HG02943 (cell line): ENCODE data around the gene MRPS23.

ENCODE experiments used
- ATAC-seq: cut with Tn5 transposase; IDR thresholded peaks from one replicate; pipeline ENCODE4 v1.9.1; 2021; ENCODE audit warnings: mild to moderate bottlenecking, low read depth, moderate library complexity; ENCODE audit not compliant: unreplicated experiment

MRPS23 gene

DNA sequence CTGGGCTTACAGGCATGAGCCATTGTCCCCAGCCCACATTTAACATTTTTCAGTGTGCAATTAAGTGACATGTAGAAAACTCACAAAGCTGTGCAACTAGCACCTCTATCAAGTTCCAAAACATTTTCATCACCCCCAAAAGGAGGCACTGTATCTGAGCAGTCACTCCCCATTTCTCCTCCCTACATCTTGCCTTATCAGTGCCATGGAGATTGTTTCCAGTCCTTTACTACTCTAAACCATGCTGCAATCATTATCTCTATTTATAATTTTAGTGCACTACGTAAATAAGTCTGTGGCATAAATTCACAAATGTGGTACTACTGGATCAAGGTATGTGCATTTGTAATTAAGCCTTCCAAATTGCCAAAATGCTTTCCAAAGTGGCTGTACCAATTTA, 7.6 kb downstream of the MRPS23 start:
- ATAC-seq, result no peak

DNA sequence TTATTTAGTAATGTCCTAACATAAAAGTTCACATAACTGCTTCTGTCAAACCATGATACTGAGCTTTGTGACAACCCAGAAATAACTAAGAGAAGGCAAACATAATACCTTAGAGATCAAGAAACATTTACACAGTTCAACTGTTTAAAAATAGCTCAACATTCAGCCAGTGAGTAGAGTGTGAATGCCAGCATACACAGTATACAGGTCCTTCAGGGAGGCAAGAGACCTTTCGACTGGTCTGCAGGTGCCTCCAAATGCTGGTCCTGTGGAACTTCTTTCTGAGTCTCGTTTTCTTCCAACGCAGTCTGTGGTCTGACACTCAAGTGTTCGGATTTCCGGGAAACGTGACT, 10.3 kb downstream of the MRPS23 start:
- ATAC-seq, result no peak

DNA sequence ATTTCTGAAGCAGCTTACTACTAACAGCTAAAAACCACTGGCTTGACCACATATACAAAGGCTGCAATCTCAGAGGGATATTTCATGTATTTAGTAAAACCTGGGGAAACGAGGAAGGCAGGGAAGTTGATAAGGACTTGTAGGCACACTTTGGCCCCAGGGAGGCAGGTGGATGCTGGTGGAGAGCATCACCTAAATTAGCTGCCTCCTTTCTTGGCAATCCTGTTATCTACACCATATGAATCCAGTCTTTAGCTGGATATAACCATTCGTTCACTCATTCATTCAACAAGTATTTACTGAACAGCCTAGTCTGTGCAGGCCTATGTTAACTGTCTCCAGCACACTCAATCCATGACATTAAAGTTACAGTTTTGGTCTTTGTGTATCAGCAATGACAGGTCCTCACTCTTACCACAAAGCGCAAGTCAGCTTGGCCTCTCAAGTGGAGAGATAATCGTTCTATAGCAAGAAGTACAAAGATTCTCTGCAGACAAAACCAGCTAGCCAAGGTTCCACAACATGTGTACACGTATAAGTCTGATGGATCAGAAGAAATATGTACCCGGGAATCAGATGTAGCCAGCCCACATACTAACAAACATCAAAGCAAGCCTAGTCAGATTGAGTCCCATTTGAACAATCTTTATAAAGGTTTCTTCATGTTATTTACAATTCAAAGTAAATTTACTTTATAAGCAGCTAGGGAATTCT, 10.8 kb downstream of the MRPS23 start:
- ATAC-seq, result no peak

DNA sequence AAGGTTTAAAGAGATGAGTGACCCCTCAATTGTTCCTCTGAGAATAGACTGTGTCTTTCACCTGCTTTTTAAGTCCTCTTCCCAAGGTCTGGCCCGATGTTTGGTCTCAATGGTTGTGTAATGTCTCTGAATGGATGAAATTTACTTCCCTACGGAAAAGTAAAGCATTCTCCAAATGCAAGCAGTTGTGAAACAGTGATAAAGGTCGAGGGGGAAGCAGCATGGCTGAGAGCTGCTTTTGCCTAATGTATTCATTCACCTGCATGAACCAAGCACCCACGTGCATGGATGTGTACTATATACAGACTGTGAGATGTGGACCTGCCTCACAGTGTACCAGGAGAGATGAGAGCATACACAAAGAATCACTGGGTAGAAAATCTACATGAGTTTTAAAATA, 11.4 kb downstream of the MRPS23 start:
- ATAC-seq, result no peak

DNA sequence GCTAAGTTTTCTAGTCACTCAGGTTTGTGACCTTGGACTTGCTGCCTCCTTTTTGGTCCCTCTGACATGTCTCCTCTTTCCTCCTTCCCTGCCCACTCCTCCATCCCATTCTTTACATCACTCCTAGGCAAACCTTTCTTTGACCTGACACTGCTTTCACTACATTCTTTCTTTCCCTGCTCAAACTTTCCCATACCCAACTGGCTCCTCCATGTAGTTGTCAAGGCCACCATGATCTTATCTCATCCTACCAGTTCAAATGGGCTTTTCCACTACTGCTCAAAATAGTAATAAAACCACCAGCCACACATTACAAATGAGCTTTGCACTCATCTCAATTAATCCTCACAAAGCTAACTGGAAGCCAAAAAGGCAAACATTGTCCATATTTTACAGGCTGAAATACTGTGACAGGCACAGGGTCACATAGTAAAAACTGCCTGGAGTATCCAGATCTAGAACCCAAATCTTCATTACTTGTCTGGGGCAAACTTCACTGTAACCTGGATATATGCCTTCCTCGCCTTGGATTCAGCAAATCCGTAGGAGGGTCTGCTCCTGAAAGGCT, 14.4 kb downstream of the MRPS23 start:
- ATAC-seq, result no peak

DNA sequence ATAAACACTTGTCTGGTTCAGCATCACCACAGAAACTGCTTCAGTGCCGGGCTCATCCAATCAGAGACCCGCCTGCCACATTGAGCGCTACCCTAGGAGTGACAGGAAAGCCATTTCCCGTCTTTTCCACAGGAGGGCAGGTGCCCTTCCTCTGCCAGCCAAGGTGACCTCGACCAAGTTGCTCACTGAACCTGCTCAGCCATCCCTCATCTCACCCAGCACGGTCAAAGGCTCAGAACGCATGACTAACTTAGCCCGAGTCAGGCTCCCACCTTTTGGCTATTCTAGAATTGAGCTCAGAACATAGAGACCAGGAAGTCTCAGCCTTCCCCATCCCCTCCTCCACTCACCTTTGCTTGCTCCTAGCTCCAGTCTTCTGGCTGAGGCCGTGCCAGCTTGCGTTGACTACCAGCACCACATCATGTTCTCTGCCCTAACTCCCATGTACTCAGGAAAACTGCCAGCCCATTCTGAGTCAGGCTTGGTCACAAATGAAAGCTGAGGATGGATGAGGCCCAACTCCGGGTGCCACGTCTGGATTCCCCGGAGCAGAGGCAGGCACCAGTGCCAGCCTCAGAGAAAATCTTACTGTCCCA, 15.6 kb downstream of the MRPS23 start:
- ATAC-seq, result no peak

DNA sequence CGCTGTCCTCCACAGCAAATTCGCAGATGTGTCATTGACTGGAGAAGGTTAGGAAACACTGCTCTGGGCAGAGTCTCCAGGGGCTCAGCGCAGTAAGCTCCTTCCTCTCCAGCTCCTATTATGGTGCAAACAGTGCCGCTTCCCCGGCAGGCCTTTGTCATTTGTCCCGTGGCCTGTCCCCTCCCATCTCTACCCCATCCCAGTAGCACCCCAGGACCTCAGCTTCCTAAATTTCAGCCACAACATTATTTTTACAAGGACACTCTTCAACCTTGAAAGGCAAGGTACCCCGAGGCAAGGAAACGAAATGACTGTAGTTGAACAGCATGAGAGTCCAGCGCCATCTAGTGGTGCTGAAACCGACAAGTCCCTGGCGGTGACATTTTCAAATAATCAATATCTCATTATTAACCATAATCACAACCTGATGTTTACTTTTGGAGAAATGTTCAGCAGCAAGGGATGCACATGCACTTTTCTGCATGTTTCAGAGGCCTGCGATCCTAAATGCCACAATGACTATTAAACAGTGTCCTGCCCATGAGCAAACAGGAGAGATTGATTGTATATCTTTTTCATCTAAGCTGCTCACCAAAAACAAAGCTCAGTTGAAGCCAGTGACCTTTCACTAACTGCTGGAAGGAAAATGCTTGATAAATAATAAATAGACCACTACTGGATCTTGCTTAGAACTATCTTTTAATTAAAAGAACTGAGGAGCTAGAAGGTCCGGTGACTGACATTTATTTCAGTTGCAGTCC, 16.5 kb downstream of the MRPS23 start:
- no peak for ATAC-seq

DNA sequence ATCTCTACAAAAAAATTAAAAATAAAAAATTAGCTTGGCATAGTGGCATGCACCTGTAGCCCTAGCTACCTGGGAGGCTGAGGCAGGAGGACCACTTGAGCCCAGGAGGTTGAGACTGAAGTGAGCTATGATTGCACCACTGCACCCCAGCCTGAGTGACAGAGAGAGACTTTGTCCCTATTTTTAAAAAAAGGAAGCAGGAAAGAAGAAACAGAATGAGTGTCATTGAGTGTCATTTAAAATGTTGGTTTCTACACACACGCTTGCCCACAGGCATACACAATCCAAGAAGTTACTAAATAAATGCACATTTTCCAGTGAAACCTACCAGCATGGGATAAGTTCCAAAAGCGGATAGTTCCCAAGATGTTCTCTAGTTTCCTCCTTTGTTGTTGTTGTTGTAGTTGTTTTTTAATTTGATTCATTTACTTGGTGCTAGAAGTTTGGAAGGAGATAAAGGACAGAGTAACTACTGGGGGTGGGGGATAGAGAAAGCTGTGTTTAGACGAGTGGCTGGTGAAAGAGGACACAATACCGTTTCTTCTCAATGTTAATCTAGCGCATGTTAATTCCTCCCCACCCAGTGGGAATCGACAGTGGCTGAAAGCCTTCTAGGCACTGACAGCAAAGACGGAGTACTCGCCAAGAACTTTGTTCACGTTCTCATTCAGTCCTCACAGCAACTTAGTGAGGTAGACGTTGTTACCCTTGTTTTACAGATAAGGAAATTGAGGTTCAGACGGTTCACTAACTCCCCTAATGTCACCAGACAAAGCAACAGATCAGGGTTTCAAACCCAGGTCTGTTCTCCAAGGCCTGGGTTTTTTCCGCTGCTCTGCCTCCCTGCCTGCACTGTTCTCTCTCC, 17.3 kb downstream of the MRPS23 start:
- no peak for ATAC-seq

DNA sequence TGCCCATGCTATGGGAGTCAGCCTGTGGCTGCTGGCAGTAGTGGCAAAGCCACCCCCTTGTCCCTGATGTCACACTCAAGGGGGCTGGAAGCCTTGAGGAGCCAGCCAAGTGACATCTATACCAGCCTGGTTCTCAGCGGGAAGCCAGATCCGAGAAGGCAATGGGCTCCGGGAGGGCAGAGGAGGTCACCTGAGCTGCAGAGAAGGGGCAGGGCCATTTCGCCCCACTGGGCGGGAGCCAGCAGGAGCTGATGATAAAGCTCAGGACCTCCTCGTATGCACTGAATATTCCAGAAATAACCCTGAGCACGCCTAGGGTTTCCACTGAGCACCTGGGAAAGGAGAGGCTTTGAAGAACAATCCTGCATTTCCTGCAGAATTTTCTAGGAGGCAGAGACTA, 19.0 kb downstream of the MRPS23 start:
- no peak for ATAC-seq

DNA sequence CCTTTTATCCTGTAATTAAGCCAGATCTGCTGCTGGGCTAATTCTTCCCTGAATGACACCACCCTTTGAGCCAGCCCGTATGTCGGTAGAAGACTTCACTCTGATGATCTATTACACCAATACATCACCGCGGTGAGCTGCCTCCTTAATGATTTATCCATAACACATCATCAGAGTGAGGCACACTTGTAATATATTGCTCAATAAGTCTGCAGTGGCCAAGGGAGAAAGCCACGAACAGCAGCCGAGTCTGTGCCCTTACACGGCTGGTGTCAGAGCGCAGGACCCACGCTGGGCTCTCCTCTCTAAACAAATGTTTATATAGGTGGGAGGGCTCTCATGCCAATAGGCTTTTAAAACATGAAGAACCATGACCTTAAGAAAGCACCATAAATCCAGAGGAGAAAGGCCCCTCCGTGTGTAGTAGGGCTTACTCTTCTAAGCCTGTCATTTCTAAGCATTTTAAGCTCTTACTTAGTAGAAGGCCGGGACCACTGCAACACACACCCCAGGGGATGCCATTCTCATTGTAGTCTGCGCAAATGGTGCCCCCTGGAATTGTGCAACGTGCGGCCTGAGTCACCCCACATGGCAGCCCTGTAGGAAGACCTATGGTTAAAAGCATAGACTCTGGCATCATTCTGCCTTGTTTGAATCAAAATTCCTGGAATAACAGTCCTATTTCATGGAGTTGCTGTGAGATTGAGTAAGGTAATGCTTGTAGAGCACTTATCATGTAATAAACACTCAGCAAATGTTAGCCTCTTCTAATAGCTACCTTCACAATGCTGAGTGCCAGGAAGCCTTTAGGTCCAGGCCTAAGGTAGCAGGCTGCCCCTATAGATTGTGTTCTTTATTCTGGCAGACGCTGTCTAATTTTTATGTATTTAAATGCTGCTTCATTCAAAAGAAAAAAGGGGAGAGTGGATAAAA, 26.1 kb downstream of the MRPS23 start:
- no peak for ATAC-seq

DNA sequence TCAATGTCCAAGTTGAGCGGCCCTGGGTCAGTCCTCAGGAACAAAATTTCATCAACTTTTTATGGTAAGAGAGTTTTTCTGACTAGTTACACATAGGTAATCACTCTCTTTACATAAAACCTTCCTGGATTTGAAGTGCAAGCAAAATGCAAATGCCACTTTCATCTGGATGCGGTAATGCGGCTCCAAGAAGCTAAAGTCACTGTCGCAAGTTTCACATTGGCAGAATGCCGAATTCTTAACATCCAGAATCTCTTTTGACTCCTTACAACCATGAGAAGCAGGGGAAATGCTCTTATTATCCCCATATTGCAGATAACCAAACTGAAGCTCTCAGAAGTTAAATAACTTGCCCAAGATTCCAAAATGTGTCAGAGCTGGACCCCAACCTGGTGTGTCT, 30.0 kb downstream of the MRPS23 start:
- no peak for ATAC-seq

DNA sequence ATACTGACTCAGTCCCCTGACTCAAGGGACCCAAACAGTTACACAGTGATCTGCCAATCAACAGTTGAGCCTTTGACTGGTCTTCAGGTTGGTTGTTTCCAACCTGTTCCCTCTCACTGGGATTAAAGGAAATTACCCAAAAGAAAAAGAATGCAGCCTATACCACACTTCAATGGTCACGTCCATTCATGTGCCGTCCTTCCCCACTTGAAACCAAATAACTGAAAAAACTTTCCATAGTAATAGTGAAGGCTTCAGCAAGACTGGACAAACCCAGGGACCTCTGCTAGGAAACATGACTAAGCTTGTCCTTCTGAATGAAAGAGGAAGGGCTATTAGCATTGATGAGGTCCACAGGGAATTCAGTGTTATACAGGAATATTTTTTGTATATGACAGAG, 30.6 kb downstream of the MRPS23 start:
- ATAC-seq, result no peak

DNA sequence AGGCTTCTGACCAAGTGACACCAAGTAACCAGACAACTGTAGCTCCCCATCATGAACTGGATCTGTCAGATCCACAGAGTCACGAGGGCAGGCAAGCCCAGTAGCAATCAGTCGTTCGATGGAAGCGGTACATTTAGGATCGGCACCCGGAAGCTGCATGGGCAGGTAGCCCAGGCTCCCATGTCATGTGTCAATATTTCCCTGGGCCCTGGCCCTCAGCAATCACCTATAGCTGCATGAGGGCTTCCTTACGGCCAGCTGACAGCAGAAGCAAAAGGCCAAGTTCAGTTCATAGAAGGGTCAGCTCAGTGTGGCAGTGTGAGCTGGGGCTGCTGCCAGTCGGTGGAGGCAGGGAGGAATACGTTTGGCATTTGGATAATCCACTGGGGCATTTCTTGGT, 31.8 kb downstream of the MRPS23 start:
- no peak for ATAC-seq

DNA sequence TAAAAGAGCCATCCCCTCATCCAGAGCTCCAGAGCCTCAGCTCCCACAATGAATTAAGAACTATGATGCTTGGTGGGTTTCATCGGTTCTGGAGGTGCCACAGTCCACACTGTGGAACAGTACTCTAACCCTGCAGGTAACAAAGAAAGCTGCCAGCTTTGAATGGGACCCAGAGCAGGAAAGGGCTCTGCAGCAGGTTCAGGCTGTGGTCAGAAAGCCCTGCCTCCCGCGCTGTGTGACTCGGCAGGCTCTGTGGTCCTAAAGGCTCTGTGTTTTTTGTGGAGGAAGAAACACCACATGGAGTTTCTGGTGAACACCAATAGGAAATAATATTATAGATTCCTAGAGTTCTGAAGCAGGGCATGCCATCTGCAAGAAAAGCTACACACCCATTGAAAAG, 32.5 kb downstream of the MRPS23 start:
- ATAC-seq, result no peak

DNA sequence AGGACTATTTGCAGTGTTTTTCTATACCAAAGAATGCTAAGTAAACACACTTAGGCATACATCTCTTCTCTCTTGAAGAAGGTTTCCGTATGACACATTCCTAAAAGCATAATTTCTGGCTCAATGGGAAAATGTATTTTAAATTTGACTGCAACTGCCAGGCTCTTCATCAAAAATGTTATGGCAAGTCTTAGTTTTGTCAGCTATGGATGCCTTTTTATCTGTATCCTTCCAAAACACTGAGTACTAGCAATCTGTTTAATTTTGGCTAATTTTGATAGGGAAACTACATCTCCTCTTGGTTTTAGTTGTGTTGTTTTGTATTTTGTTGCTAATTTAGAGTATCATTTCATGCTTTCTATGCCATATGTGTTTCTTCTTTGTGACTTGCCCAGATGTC, 35.4 kb downstream of the MRPS23 start:
- ATAC-seq, result no peak

DNA sequence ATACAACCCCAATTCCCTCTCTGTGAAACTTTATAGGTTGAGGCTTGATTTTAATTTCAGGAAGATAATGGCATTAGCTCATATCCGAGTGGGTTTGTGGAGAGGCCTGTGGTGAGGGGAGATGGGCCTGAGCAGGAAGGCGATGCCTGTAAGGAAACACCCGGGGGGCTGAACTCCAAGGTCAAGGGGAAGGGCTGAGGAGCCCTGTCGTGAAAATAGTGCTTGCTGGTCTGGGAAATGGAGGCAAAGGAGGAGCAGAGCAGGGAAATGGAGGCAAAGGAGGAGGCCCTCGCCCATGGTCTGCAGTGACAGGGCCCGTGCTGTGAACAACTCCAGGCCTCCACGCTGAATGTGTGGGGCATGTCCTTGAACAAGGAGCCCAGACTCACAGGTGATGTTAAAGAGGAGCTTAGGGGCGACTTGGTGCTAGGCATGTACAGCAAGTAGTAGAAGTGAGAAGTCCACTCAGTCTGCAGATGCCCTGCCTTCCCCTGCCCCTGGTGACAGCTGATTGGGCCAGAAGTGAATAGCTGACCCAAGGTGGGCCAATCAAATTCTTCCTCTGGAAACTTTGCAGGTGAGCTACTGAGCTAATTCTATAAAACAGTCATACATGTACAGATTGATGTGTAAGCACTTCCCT, 38.1 kb downstream of the MRPS23 start:
- no peak for ATAC-seq

DNA sequence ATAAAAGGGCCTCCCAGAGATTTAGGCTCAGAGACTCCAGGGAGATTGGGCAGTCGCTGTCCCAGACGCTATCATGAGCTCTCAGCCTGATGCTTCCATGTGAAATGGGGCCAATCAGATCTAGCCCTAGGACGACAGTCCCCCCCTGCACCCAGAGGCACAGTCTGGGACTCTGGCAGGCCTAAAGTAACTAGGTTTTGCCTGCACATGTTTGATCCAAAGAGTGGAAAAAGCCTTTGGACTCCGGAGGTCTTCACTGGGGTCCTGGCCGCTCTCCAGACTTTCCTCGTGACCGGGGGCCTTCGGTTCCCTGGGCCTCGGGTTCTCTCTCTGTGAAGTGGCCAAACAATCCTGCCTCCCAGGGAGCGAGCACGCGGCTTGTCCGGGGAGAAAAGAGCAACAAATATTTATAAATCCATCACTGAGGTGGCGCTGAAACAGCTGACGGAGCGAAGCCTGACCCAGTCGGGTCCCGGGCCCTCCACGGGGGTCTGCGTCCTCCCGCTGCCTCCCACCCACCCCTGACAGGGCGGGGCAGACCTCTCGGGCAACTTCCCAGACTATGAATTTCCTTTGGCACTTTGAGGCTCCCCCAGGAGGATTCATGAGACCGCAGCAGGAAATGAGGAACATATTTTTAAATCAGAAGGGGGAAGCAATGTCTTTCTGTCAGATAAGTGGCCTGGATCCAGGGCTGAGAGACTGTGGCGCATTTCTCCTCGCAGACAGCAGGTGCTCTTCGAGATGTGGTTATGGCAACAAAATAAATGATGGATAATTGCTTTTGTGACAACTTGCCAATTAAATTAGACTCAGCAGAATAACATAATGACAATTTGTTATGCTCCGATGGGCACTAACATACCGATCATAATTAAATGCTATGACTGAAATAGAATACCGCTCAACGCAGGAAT, 38.9 kb downstream of the MRPS23 start:
- no peak for ATAC-seq

DNA sequence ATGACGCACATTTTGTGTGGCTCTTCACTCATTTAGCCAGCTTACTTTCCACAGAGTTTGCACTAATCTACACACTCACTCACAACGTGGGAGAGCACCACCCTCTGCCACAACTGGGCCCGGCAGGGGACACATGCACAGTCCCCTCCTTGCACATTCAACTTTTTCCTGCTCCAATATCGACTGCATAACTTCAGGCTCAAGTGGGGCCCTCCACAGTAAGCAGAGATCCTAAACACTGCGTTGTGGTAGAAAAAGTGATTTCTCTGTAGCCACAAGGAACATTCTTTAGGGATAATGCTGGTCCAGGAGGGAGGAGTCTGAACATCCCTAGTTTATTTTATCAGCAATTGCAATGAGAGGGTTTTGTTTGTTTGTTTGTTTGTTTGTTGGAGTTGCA, 40.0 kb downstream of the MRPS23 start:
- ATAC-seq, result no peak
